AG09309 (cell line): ENCODE data around the gene URAD.

ENCODE experiments used
- DNase-seq: peaks from one replicate; pipeline ENCODE4 v3.0.0-alpha.2; 2010; ENCODE audit warnings: low read depth
- H3K4me3 ChIP-seq: 2 replicates; pipeline ENCODE4 v1.5.1; 2011; ENCODE audit warnings: mild to moderate bottlenecking, low read depth, low read length, moderate library complexity; ENCODE audit not compliant: control insufficient read depth
- TF ChIP-seq, protein P1 (sequence below): IDR thresholded peaks from 2 replicates; pipeline ENCODE4 v1.5.1; 2011; ENCODE audit warnings: mild to moderate bottlenecking, low read depth, low read length, inconsistent platforms; ENCODE audit not compliant: insufficient read depth, control insufficient read depth; ENCODE audit errors: missing control alignments

Gene URAD

DNA sequence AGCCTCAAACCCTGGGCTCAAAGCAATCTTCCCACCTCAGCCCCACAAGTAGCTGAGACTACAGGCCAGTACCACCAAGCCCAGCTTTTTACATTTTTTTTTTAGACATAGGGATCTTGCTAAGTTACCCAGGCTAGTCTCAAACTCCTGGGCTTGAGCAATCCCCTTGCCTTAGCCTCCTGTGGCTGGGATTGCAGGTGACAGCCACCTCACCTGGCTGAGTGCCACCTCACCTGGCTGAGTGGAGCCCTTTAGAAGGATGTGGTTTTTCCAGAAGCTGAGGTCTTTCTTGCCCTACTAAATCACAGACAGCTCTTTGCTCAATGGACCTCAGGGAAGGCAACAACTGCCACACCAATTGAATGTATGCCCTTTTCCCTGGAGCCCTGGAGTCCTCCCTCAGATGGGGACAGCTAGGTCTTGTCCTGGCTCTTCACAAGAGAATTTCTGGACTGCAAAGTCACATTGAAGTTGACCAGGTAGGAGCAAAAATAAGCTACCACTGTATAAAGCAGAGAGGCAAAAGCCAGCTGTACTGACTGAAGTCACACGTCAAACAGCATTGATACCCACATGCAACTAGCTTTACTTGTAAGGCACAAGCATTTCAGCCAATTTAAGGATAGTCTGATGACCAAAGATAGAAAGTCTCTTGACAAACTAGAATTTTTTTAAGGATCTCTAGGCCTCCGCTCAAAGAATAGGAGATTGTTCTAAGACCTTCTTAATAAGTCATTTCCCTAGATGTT lies 54.7 kb downstream of the URAD start:
- no peak overlapping the region for H3K4me3 ChIP-seq
- TF ChIP-seq, protein P1, sequence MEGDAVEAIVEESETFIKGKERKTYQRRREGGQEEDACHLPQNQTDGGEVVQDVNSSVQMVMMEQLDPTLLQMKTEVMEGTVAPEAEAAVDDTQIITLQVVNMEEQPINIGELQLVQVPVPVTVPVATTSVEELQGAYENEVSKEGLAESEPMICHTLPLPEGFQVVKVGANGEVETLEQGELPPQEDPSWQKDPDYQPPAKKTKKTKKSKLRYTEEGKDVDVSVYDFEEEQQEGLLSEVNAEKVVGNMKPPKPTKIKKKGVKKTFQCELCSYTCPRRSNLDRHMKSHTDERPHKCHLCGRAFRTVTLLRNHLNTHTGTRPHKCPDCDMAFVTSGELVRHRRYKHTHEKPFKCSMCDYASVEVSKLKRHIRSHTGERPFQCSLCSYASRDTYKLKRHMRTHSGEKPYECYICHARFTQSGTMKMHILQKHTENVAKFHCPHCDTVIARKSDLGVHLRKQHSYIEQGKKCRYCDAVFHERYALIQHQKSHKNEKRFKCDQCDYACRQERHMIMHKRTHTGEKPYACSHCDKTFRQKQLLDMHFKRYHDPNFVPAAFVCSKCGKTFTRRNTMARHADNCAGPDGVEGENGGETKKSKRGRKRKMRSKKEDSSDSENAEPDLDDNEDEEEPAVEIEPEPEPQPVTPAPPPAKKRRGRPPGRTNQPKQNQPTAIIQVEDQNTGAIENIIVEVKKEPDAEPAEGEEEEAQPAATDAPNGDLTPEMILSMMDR: no peak
- DNase-seq: no peak

DNA sequence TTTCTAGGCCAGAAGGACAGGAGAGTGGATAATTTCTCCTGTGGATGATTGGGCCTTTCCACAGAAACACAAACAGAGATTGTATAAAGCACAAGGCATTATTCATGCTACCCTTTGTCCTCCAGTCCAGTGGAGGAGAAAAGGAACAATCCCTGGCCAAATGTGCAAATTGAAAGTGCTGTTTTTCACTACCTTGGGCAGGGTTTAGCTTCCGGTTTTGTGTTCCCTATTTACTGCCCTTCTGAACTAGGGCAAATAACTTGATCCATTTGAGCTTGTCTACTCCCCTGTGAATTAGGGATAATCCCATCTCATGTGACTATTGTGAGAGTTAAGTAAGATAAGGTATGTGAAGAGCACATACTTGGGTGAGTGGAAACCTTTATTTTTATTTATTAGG lies 55.4 kb downstream of the URAD start:
- TF ChIP-seq, protein P1: no peak
- no peak for DNase-seq
- H3K4me3 ChIP-seq: no peak overlapping the region

DNA sequence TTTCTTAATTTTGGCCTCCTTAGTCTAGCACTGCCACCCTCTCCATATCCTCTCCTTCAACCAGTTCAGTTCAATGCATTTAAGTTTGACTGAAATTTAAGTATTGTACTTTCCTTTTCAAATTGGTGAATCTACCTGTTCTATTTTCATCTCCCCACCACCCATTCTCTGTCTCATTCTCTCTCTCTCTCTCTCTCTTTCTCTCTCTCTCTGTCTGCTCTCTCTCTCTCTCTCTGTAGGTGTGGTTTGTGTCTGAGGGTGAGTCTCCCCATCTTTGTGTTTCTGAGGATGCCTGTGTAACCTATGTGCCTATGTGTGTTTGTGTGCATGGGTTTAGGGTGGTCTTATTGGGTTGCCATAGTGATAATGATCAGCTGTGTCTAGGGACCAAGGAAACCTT lies 58.6 kb downstream of the URAD start:
- TF ChIP-seq, protein P1: no peak
- DNase-seq: no peak
- no peak overlapping the region for H3K4me3 ChIP-seq

DNA sequence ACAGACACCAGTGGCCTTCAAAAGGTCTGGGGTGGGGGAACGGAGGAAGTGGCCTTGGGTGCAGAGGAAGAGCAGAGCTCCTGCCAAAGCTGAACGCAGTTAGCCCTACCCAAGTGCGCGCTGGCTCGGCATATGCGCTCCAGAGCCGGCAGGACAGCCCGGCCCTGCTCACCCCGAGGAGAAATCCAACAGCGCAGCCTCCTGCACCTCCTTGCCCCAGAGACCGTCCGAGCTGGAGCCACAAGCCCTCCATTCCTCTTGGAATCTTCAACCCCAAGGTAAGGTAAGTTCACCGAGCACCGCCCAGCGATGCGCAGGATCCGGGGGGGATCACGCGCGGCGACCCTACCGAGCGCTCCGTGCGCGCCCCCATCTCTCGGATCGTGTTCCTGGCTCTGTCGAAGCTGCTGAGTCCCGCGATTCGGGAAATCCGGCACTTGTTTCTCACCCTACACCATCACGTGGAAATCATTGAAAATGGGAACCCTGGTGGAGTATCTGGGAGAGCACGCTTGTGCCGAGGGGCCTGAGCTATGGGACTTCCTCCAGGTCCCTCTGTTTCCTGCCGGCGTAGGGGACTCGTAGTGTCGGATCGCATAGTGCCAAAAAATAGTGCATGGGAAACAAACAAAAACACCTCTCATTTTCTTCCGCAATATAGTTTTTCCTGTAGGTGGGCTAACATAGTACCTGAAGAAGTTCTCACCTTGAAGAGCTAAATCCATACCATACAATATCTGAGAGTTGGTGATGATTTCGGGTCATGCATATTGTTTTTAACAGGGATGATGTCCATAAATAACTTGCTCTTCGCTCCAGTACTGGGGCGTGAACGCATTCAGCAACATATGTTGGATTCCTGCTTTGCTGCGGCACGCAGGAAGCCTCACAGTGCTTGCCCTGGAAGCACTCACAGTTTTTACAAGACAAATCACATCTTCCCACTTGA lies 59.4 kb downstream of the URAD start:
- H3K4me3 ChIP-seq: no peak overlapping the region
- no peak for DNase-seq
- TF ChIP-seq, protein P1: no peak

DNA sequence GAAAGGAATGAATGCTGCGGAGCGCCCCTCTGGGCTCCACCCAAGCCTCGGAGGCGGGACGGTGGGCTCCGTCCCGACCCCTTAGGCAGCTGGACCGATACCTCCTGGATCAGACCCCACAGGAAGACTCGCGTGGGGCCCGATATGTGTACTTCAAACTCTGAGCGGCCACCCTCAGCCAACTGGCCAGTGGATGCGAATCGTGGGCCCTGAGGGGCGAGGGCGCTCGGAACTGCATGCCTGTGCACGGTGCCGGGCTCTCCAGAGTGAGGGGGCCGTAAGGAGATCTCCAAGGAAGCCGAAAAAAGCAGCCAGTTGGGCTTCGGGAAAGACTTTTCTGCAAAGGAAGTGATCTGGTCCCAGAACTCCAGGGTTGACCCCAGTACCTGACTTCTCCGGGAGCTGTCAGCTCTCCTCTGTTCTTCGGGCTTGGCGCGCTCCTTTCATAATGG lies 60.1 kb downstream of the URAD start:
- TF ChIP-seq, protein P1: no peak
- no peak for DNase-seq
- H3K4me3 ChIP-seq: no peak overlapping the region
